ENCODE measurements around the gene INPP4A.

GRCh38 chr2:98578231-98578630, 133.6 kb downstream of the INPP4A start:
- TF ChIP-seq HINFP (tag; conservative IDR thresholded peaks at IDR 0.05; ENCODE audit: low read depth) (no peak), E2F1 (CRISPR knock-in tag; IDR thresholded peaks at IDR 0.05) (no peak), USF2 (CRISPR knock-in tag; IDR thresholded peaks at IDR 0.05) (no peak), ZNF696 (CRISPR knock-in tag; conservative IDR thresholded peaks at IDR 0.05) (no peak), ELF4 (CRISPR knock-in tag; IDR thresholded peaks at IDR 0.05) (no peak)
